Gastrocnemius medialis (tissue), 4 donors: Measurements from ENCODE around the gene PHKA1.

ENCODE experiments used
- POLR2A ChIP-seq, 2 donors: fragments of 450-650 bp; IDR thresholded peaks; one replicate each; pipeline ENCODE4 v1.6.1; 2017; ENCODE audit warnings: antibody characterized with exemption in 2 of 2, mild to moderate bottlenecking in 2 of 2, moderate library complexity in 2 of 2
- TF ChIP-seq, protein P1 (sequence below), 5 experiments: fragments of 450-650 bp in 3 of 5; fragments of 200-600 bp in 2 of 5; sonication (generic) in 2 of 5; IDR thresholded peaks in 4 of 5; conservative IDR thresholded peaks in 1 of 5; 1 replicate in 4 of 5; 2 replicates in 1 of 5; pipeline ENCODE4 v1.5.1; 2016 to 2019; ENCODE audit warnings: antibody characterized with exemption in 5 of 5, mild to moderate bottlenecking in 3 of 5, moderate library complexity in 3 of 5

DNA sequence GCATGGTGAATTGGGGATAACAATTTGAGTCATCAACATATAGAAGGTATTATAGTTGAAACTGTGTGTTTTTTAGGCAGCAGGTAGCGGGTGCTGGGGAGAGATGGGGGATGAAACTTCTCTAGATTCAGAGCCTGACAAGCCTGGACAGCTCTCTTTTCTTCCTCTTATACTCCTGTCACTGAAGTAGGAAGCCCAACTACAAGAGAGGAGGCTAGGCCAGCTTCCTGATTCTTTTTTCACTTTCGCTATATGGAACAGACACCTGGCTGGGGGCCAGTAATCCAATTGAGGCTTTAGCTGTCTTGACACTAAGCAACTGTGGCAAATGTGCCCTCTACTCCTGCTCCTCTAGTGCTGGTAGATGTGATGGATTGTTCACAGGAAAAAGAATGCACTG is 69.2 kb downstream of the PHKA1 start:
- no peak for TF ChIP-seq POLR2A (IDR thresholded peaks at IDR 0.05)
- TF ChIP-seq, protein P1, sequence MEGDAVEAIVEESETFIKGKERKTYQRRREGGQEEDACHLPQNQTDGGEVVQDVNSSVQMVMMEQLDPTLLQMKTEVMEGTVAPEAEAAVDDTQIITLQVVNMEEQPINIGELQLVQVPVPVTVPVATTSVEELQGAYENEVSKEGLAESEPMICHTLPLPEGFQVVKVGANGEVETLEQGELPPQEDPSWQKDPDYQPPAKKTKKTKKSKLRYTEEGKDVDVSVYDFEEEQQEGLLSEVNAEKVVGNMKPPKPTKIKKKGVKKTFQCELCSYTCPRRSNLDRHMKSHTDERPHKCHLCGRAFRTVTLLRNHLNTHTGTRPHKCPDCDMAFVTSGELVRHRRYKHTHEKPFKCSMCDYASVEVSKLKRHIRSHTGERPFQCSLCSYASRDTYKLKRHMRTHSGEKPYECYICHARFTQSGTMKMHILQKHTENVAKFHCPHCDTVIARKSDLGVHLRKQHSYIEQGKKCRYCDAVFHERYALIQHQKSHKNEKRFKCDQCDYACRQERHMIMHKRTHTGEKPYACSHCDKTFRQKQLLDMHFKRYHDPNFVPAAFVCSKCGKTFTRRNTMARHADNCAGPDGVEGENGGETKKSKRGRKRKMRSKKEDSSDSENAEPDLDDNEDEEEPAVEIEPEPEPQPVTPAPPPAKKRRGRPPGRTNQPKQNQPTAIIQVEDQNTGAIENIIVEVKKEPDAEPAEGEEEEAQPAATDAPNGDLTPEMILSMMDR (IDR thresholded peaks at IDR 0.05 in 4 of 5, conservative IDR thresholded peaks at IDR 0.05 in 1 of 5): no peak
